ENCODE results near the gene MRPL10.

- no peak for TF ChIP-seq CTCF (IDR thresholded peaks at IDR 0.05; ENCODE audit: extremely low read depth in 1 of 2, insufficient read depth in 1 of 2, low read depth in 1 of 2, low read length in 2 of 2)
- TF ChIP-seq MAX (IDR thresholded peaks at IDR 0.05; ENCODE audit: insufficient read depth, insufficient read length), result no peak
- TF ChIP-seq JUN (IDR thresholded peaks at IDR 0.05; ENCODE audit: borderline replicate concordance, insufficient read depth, insufficient read length, low read depth), result no peak
- no peak for TF ChIP-seq MYC (IDR thresholded peaks at IDR 0.05; ENCODE audit: low read depth, low read length)
- no peak for TF ChIP-seq POLR2A (IDR thresholded peaks at IDR 0.05; ENCODE audit: low read depth, low read length)
Observed at GRCh38 chr17:47869114-47869513, 37.8 kb upstream of the MRPL10 start.
